IMR-90 (cell line): ENCODE measurements around the gene QDPR. TPM values are rescaled to one million over a fixed set of nuclear protein-coding genes. Genes with fewer than 3 reads are reported as not detected.

Experiments used
- ATAC-seq: fragments of 200-7000 bp; cut with Tn5 transposase; 2 replicates; pipeline ENCODE4 v1.9.1; 2020; ENCODE audit warnings: low read depth, mild to moderate bottlenecking, moderate library complexity
- BruUV-seq: library from RNA; stranded (reverse); fragments of 400-500 nt; replicated peaks from 2 replicates; lab custom pipeline; 2021; lab: Mats Ljungman, UMichigan
- CTCF ChIA-PET: fragments of 300-600 bp; formaldehyde crosslinking; extraction: SDS; loops from one replicate; lab custom pipeline; 2021; ENCODE audit warnings: antibody characterized with exemption; lab: Yijun Ruan, JAX
- POLR2A ChIA-PET: fragments of 300-600 bp; sonication (Branson Sonifier 250); formaldehyde crosslinking; loops from one replicate; lab custom pipeline; 2022; ENCODE audit warnings: antibody characterized with exemption; ENCODE audit not compliant: unreplicated experiment; lab: Charles Lee
- DNase-seq: peaks from one replicate; pipeline ENCODE4 v3.0.0; 2013
- H2AFZ ChIP-seq: replicated peaks from 2 replicates; pipeline ENCODE3; 2013; ENCODE audit warnings: low read length, mild to moderate bottlenecking; ENCODE audit not compliant: poor library complexity
- H2AK5ac ChIP-seq: 2 replicates; pipeline ENCODE4 v1.6.1; 2013; ENCODE audit warnings: low read depth, low read length, inconsistent platforms
- H2AK9ac ChIP-seq: replicated peaks from 2 replicates; pipeline ENCODE3; 2013; ENCODE audit warnings: mild to moderate bottlenecking, low read depth, low read length, moderate library complexity; ENCODE audit not compliant: poor library complexity
- H2BK120ac ChIP-seq: 2 replicates; pipeline ENCODE4 v1.6.1; 2013; ENCODE audit warnings: low read depth, low read length, inconsistent platforms
- H2BK15ac ChIP-seq: 3 replicates; pipeline ENCODE4 v1.6.1; 2013; ENCODE audit warnings: low read depth, low read length, inconsistent platforms
- H2BK20ac ChIP-seq: 2 replicates; pipeline ENCODE4 v1.6.1; 2013; ENCODE audit warnings: low read depth, mild to moderate bottlenecking, inconsistent platforms, low read length, moderate library complexity
- H2BK5ac ChIP-seq: 2 replicates; pipeline ENCODE4 v1.6.1; 2013; ENCODE audit warnings: mild to moderate bottlenecking, low read depth, low read length, inconsistent platforms; ENCODE audit not compliant: poor library complexity, severe bottlenecking
- H3K14ac ChIP-seq: replicated peaks from 2 replicates; pipeline ENCODE4 v1.6.1; 2013; ENCODE audit warnings: low read depth, low read length, inconsistent platforms
- H3K18ac ChIP-seq: 2 replicates; pipeline ENCODE4 v1.6.1; 2013; ENCODE audit warnings: low read depth, low read length, control low read depth
- H3K23ac ChIP-seq: 2 replicates; pipeline ENCODE4 v1.6.1; 2013; ENCODE audit warnings: low read depth, low read length, inconsistent platforms
- H3K27ac ChIP-seq: 2 replicates; pipeline ENCODE4 v1.5.1; 2013; ENCODE audit warnings: mild to moderate bottlenecking, control low read depth, low read length; ENCODE audit not compliant: insufficient read depth
- H3K27me3 ChIP-seq: 2 replicates; pipeline ENCODE4 v1.6.1; 2013; ENCODE audit warnings: low read length; ENCODE audit not compliant: control insufficient read depth, insufficient read depth
- H3K36me3 ChIP-seq: 2 replicates; pipeline ENCODE4 v1.6.1; 2013; ENCODE audit warnings: low read length, mixed read lengths; ENCODE audit not compliant: control insufficient read depth, insufficient read depth
- H3K4ac ChIP-seq: 2 replicates; pipeline ENCODE4 v1.6.1; 2013; ENCODE audit warnings: low read depth, low read length, inconsistent platforms
- H3K4me1 ChIP-seq: 2 replicates; pipeline ENCODE4 v1.6.1; 2013; ENCODE audit warnings: low read length, mixed read lengths; ENCODE audit not compliant: control insufficient read depth, insufficient read depth
- H3K4me2 ChIP-seq: 2 replicates; pipeline ENCODE4 v1.6.1; 2013; ENCODE audit warnings: low read depth, mild to moderate bottlenecking, control low read depth, low read length, moderate library complexity
- H3K4me3 ChIP-seq: 2 replicates; pipeline ENCODE4 v1.5.1; 2013; ENCODE audit warnings: low read depth, mild to moderate bottlenecking, control low read depth, low read length, moderate library complexity; ENCODE audit not compliant: insufficient read depth
- H3K56ac ChIP-seq: 2 replicates; pipeline ENCODE4 v1.6.1; 2013; ENCODE audit warnings: low read length, inconsistent platforms; ENCODE audit not compliant: insufficient read depth; ENCODE audit errors: extremely low read depth
- H3K79me1 ChIP-seq, 2 experiments: 2 replicates each; pipeline ENCODE4 v1.6.1; 2013; ENCODE audit warnings: low read length in 2 of 2, inconsistent platforms in 1 of 2, low read depth in 1 of 2
- H3K9ac ChIP-seq: 2 replicates; pipeline ENCODE4 v1.6.1; 2013; ENCODE audit warnings: low read depth, low read length, control low read depth
- H3K9me1 ChIP-seq: 2 replicates; pipeline ENCODE4 v1.6.1; 2013; ENCODE audit warnings: low read length, inconsistent platforms; ENCODE audit not compliant: insufficient read depth
- H3K9me3 ChIP-seq: 2 replicates; pipeline ENCODE4 v1.6.1; 2013; ENCODE audit warnings: low read length; ENCODE audit not compliant: control insufficient read depth, insufficient read depth
- H4K20me1 ChIP-seq: 2 replicates; pipeline ENCODE4 v1.6.1; 2013; ENCODE audit warnings: low read length, inconsistent platforms; ENCODE audit not compliant: insufficient read depth
- H4K5ac ChIP-seq: 2 replicates; pipeline ENCODE4 v1.6.1; 2013; ENCODE audit warnings: mild to moderate bottlenecking, low read depth, low read length, control low read depth
- H4K8ac ChIP-seq, 2 experiments: 2 replicates each; pipeline ENCODE4 v1.6.1; 2013; ENCODE audit warnings: low read depth in 2 of 2, low read length in 2 of 2, control low read depth in 1 of 2, inconsistent platforms in 1 of 2
- H4K91ac ChIP-seq: 2 replicates; pipeline ENCODE4 v1.6.1; 2013; ENCODE audit warnings: low read depth, low read length, inconsistent platforms; ENCODE audit not compliant: insufficient read depth
- BHLHE40 ChIP-seq: fragments of 150-350 bp; IDR thresholded peaks from 2 replicates; pipeline ENCODE4 v1.6.1; 2016; ENCODE audit warnings: mild to moderate bottlenecking, low read depth, low read length
- CEBPB ChIP-seq: IDR thresholded peaks from 2 replicates; pipeline ENCODE4 v1.6.1; 2012; ENCODE audit warnings: low read depth, low read length, improper control_type of control experiment
- MAFK ChIP-seq: IDR thresholded peaks from 2 replicates; pipeline ENCODE4 v1.6.1; 2012; ENCODE audit warnings: low read depth, low read length, improper control_type of control experiment
- MAZ ChIP-seq: IDR thresholded peaks from 2 replicates; pipeline ENCODE4 v1.6.1; 2012; ENCODE audit warnings: low read depth, mild to moderate bottlenecking, low read length, improper control_type of control experiment, moderate library complexity, borderline replicate concordance
- RAD21 ChIP-seq: IDR thresholded peaks from 2 replicates; pipeline ENCODE4 v1.6.1; 2012; ENCODE audit warnings: low read length, improper control_type of control experiment
- SMC3 ChIP-seq: fragments of 150-350 bp; IDR thresholded peaks from 2 replicates; pipeline ENCODE4 v1.6.1; 2016; ENCODE audit warnings: low read depth, mild to moderate bottlenecking, antibody characterized with exemption, low read length, moderate library complexity
- USF2 ChIP-seq: fragments of 150-350 bp; IDR thresholded peaks from 2 replicates; pipeline ENCODE4 v1.6.1; 2017; ENCODE audit warnings: mild to moderate bottlenecking, antibody characterized with exemption, low read length, low read depth
- WGBS, 2 experiments: methylation state at CpG; one replicate each; pipeline versions ENCODE4 v1.1.5 to v1.1.7; 2013; ENCODE audit warnings: missing lambda C conversion rate in 2 of 2; ENCODE audit not compliant: insufficient read length in 1 of 2; ENCODE audit errors: extremely low coverage in 2 of 2; 5-methylcytosine and 5-hydroxymethylcytosine counted together
- dilution Hi-C: fragments of 300-500 bp; cut with HindIII; formaldehyde crosslinking; loops from one replicate; pipeline ENCODE4 v1.14.3; 2018; ENCODE audit warnings: low sequenced_read_pairs; ENCODE audit not compliant: unreplicated experiment
- in situ Hi-C: fragments of 300-500 bp; cut with MboI; formaldehyde crosslinking; loops from 3 replicates; pipeline ENCODE4 v1.14.3; 2019; ENCODE audit warnings: low sequenced_read_pairs, inconsistent platforms, mixed read lengths
- intact Hi-C: fragments of 100-400 bp; cut with micrococcal nuclease; formaldehyde crosslinking; loops from 2 replicates; pipeline ENCODE4 v1.10.0; 2022
- polyA plus RNA-seq, 3 experiments: library from polyadenylated mRNA; depleted of rRNA; stranded (reverse); fragments of >200 nt; gene quantifications; 2 replicates each; pipeline ENCODE4 v1.2.3, GENCODE V29; 2012; ENCODE audit warnings: low replicate concordance in 1 of 3
- total RNA-seq: library from RNA; depleted of rRNA; stranded (reverse); fragments of >200 nt; gene quantifications from 2 replicates; pipeline ENCODE4 v1.2.3, GENCODE V29; 2012

The QDPR gene
- total and polyA plus RNA-seq, 2 of the 4 experiments (the other 2 are of a cell fraction): 10.4 to 31.1 TPM

GRCh38 chr4:17554568-17554967 is 42.7 kb upstream of the QDPR start:
- no peak overlapping the region for H4K8ac ChIP-seq

More at GRCh38 chr4:17554568-17554967, 42.7 kb upstream of the QDPR start:
- CTCF ChIA-PET: no interaction called here
- H3K23ac ChIP-seq: no peak overlapping the region
- H2AK5ac ChIP-seq: no peak overlapping the region
- in situ Hi-C loops: no loop called here
- H3K9me3 ChIP-seq: no peaks in the 10 kb centered on the region
- POLR2A ChIA-PET: no interaction called here
- no peaks in the 10 kb centered on the region for H3K4me1 ChIP-seq
- no peak overlapping the region for H2AK9ac ChIP-seq
- no peak for ATAC-seq
- dilution Hi-C loops: no loop called here
- no peak overlapping the region for H4K5ac ChIP-seq
- BruUV-seq: no TSS peak
- H3K14ac ChIP-seq: no peak overlapping the region
- H3K9ac ChIP-seq: no peak overlapping the region
- H3K18ac ChIP-seq: no peak overlapping the region
- no peaks in the 10 kb centered on the region for H4K20me1 ChIP-seq
- no peak overlapping the region for H4K91ac ChIP-seq
- H2BK120ac ChIP-seq: no peak overlapping the region
- no peak overlapping the region for H2BK5ac ChIP-seq
- DNase-seq: no peak
- no peak overlapping the region for H3K4me2 ChIP-seq
- TF ChIP-seq CEBPB (no peak), MAFK (no peak), USF2 (no peak), SMC3 (no peak), MAZ (no peak), RAD21 (no peak), BHLHE40 (no peak)
- no peak overlapping the region for H3K4me3 ChIP-seq
- H3K9me1 ChIP-seq: no peaks in the 10 kb centered on the region
- H2BK15ac ChIP-seq: no peak overlapping the region
- intact Hi-C loops: no loop called here
- peaks cover 12% of the 10 kb centered on the region for H3K27me3 ChIP-seq
- H2AFZ ChIP-seq: no peak overlapping the region
- H2BK20ac ChIP-seq: no peak overlapping the region
- no peak overlapping the region for H3K27ac ChIP-seq
- H3K36me3 ChIP-seq: no peaks in the 10 kb centered on the region
- no peak overlapping the region for H3K56ac ChIP-seq
- no peaks in the 10 kb centered on the region for H3K79me1 ChIP-seq
- H3K4ac ChIP-seq: no peak overlapping the region
- WGBS, 2 experiments: 71% methylated on average over 3 of the region's 4 CpGs; no CpG with 5 or more reads in 1 of the 2 experiments
